Activated B cell treated with CpG ODN at 0.5 μM for 24 hours (primary cell): ENCODE results near the gene GRAMD1C. TPM values are rescaled to one million over a fixed set of nuclear protein-coding genes. Genes with fewer than 3 reads are reported as not detected.

Experiments used
- ATAC-seq: fragments of 200-7000 bp; cut with Tn5 transposase; one replicate; pipeline ENCODE4 v1.10.0; 2021; ENCODE audit warnings: low read depth, mild to moderate bottlenecking, moderate library complexity
- CTCF ChIA-PET: fragments of 350-600 bp; sonication (Branson Sonifier 250); formaldehyde crosslinking; loops from one replicate; lab custom pipeline; 2021; ENCODE audit warnings: antibody characterized with exemption; lab: Charles Lee
- POLR2A ChIA-PET: fragments of 350-600 bp; sonication (Branson Sonifier 250); formaldehyde crosslinking; loops from one replicate; lab custom pipeline; 2021; ENCODE audit warnings: antibody characterized with exemption; lab: Charles Lee
- DNase-seq: peaks from one replicate; pipeline ENCODE4 v3.0.0; 2022
- H3K27ac Mint-ChIP-seq: one replicate; pipeline ENCODE4 v1.8.0; 2020; ENCODE audit warnings: mixed read lengths
- H3K27me3 Mint-ChIP-seq: one replicate; pipeline ENCODE4 v1.8.0; 2021; ENCODE audit warnings: mixed read lengths
- H3K36me3 Mint-ChIP-seq: one replicate; pipeline ENCODE4 v1.8.0; 2021; ENCODE audit warnings: low read depth, mixed read lengths
- H3K4me1 Mint-ChIP-seq: one replicate; pipeline ENCODE4 v1.8.0; 2021; ENCODE audit warnings: mixed read lengths
- H3K4me3 Mint-ChIP-seq: one replicate; pipeline ENCODE4 v1.8.0; 2020; ENCODE audit warnings: mild to moderate bottlenecking, mixed read lengths
- H3K9me3 Mint-ChIP-seq: one replicate; pipeline ENCODE4 v1.8.0; 2020; ENCODE audit warnings: mixed read lengths
- CTCF ChIP-seq: fragments of 200-600 bp; IDR thresholded peaks from one replicate; pipeline ENCODE4 v1.8.0; 2022; ENCODE audit warnings: antibody characterized with exemption, mild to moderate bottlenecking
- intact Hi-C: fragments of 100-400 bp; cut with micrococcal nuclease; formaldehyde crosslinking; loops from one replicate; pipeline ENCODE4 v1.15.1; 2024
- total RNA-seq: library from RNA; stranded (reverse); gene quantifications from 2 replicates; pipeline ENCODE4 v1.2.3, GENCODE V29; 2022

The GRAMD1C gene
- total RNA-seq, 1 donor from 2014 or later = 12.2 TPM

DNA sequence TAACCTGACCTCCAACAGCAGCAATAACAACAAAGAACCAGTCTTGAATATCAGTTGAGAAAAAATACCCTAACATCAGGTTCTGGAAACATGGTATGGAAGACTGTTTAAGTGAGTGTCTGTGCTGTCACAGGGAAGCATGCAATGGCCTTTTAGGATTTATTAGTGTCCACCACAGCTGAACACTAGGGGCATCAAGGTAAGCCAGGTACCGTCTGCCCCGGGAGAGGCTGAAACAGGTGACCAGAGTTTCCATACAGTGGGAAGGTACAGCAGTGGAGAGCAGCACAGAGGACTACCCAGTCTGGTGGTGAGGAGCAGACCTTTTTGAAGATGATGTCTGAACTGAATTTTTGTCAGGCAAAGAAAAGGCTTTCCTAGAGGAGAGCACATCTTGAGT lies 127.6 kb downstream of the GRAMD1C start:
- CTCF ChIA-PET = no interaction called here
- no peak for TF ChIP-seq CTCF
- no peak for ATAC-seq
- Mint-ChIP-seq H3K27me3 (no peaks in the 10 kb centered on the region), H3K36me3 (peaks cover 47% of the 10 kb centered on the region), H3K4me1 (no peaks in the 10 kb centered on the region), H3K9me3 (no peaks in the 10 kb centered on the region), H3K4me3 (no peak overlapping the region), H3K27ac (no peak overlapping the region)
- POLR2A ChIA-PET = no interaction called here
- DNase-seq = no peak
- intact Hi-C loops = no loop called here

DNA sequence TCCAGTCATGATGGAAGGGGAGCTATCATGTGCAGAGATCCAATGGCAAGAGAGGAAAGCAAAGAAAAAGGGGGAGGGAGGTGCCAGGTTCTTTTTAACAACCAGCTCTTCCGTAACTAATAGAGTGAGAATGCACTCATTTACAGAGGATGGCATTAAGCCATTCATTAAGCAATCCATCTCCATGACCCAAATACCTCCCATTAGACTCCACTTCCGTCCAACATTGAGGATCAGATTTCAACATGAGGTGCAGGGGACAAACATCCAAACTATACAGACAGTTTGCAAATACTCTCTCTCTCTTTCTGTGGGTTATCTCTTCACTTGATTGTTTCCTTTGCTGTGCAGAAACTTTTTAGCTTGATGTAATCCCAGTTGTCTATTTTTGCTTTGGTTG lies 130.4 kb downstream of the GRAMD1C start:
- intact Hi-C loops = no loop called here
- CTCF ChIA-PET = no interaction called here
- no peak for TF ChIP-seq CTCF
- DNase-seq = no peak
- Mint-ChIP-seq H3K4me1 (peaks cover 6% of the 10 kb centered on the region), H3K4me3 (no peak overlapping the region), H3K36me3 (peaks cover 60% of the 10 kb centered on the region), H3K27ac (no peak overlapping the region), H3K27me3 (no peaks in the 10 kb centered on the region), H3K9me3 (peaks cover 24% of the 10 kb centered on the region)
- POLR2A ChIA-PET = no interaction called here
- no peak for ATAC-seq

- intact Hi-C loops = no loop called here
- peaks cover 66% of the 10 kb centered on the region for H3K36me3 Mint-ChIP-seq
- H3K27ac Mint-ChIP-seq = no peak overlapping the region
- ATAC-seq (no peak), DNase-seq (no peak)
- no peaks in the 10 kb centered on the region for H3K27me3 Mint-ChIP-seq
- POLR2A ChIA-PET = no interaction called here
- H3K4me3 Mint-ChIP-seq = no peak overlapping the region
- H3K4me1 Mint-ChIP-seq = peaks cover 22% of the 10 kb centered on the region
- no peak for TF ChIP-seq CTCF
- CTCF ChIA-PET = no interaction called here
- peaks cover 16% of the 10 kb centered on the region for H3K9me3 Mint-ChIP-seq
Observed at GRCh38 chr3:113977822-113978221, 139.2 kb downstream of the GRAMD1C start.

DNA sequence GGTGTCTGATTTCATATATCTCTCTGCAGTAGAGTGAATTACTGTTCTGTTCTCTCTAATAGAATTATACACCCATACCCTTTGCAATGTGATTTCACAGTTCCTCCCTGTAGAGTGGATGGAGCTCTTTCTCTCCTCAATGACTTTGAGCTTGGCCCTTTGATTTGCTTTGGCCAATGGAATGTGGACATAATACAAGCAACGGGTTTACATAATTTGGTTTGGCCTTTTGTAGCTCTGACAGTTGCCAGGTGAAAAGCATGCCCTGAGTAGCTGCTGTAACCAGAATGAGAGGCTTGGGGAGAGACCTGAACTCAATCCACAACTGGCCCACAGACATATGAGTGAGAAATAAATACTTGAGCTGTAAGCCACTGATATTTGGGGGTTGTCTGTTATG lies 141.3 kb downstream of the GRAMD1C start:
- CTCF ChIA-PET = no interaction called here

DNA sequence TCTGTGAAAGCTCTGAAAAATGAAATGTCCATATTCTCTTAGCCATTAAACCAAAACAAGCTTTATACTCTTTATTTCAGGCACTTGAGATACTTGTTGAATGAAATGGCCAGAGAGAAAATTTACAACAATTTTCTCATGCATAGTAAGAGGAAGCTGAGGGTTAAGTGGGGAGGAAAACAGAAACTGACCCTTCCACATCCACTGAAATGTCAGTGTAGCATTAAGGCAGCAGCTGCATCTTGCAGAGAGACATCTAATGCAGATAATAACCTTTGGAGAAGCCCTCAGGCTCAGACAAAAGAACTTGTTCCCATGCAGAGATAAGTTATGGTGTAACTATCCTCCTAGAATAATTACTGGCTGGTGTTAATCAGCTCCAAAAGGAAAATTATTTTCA lies 143.2 kb downstream of the GRAMD1C start:
- ChIA-PET CTCF (interaction anchor here (0.6 kb wide), 1 partner anchor 437 kb away, joined by 3 read pairs; no protein-coding TSS in a partner anchor), POLR2A (interaction anchor here (0.6 to 2.5 kb wide), 4 partner anchors 24 to 1481 kb away, joined by 3 to 7 read pairs (median 4); partner anchors contain the start of genes CCDC191 and QTRT2)
- no peaks in the 10 kb centered on the region for H3K9me3 Mint-ChIP-seq
- DNase-seq (no peak), ATAC-seq (no peak)
- no peak overlapping the region for H3K4me3 Mint-ChIP-seq
- peaks cover 52% of the 10 kb centered on the region for H3K36me3 Mint-ChIP-seq
- intact Hi-C loops = no loop called here
- H3K27ac Mint-ChIP-seq = no peak overlapping the region
- H3K4me1 Mint-ChIP-seq = peaks cover 61% of the 10 kb centered on the region
- H3K27me3 Mint-ChIP-seq = no peaks in the 10 kb centered on the region
- TF ChIP-seq CTCF = no peak

More for the DNA sequence above, 141.3 kb downstream of the GRAMD1C start:
- H3K9me3 Mint-ChIP-seq = no peaks in the 10 kb centered on the region
- ATAC-seq (no peak), DNase-seq (no peak)
- no peak for TF ChIP-seq CTCF
- H3K36me3 Mint-ChIP-seq = peaks cover 60% of the 10 kb centered on the region
- H3K4me1 Mint-ChIP-seq = peaks cover 42% of the 10 kb centered on the region
- no peaks in the 10 kb centered on the region for H3K27me3 Mint-ChIP-seq
- no peak overlapping the region for H3K4me3 Mint-ChIP-seq
- intact Hi-C loops = no loop called here
- no peak overlapping the region for H3K27ac Mint-ChIP-seq
- POLR2A ChIA-PET = interaction anchor here (2.5 kb wide), 1 partner anchor 76 kb away, joined by 7 read pairs; the partner anchor contains the start of genes CCDC191 and QTRT2
